Smooth muscle cell (in vitro differentiated cells): ENCODE measurements around the gene HIF3A. TPM values are rescaled to one million over a fixed set of nuclear protein-coding genes. Genes with fewer than 3 reads are reported as not detected.

Experiments used
- DNase-seq: peaks from one replicate; lab custom pipeline; 2025; ENCODE audit not compliant: unreplicated experiment; lab: John Stamatoyannopoulos, UW
- H2AFZ ChIP-seq: fragments of 200-600 bp; sonication (generic); 2 replicates; pipeline ENCODE4 v1.6.0; 2016; ENCODE audit warnings: antibody characterized with exemption, low read depth, mild to moderate bottlenecking
- H3F3A ChIP-seq: fragments of 200-600 bp; sonication (generic); 2 replicates; pipeline ENCODE4 v1.6.0; 2017; ENCODE audit warnings: antibody characterized with exemption, low read depth
- H3K27ac ChIP-seq: fragments of 200-600 bp; sonication (generic); 2 replicates; pipeline ENCODE4 v1.5.1; 2016; ENCODE audit warnings: low read depth, mild to moderate bottlenecking
- H3K27me3 ChIP-seq: fragments of 200-600 bp; sonication (generic); 2 replicates; pipeline ENCODE4 v1.6.1; 2016; ENCODE audit warnings: low read depth, mild to moderate bottlenecking
- H3K36me3 ChIP-seq: fragments of 200-600 bp; sonication (generic); 2 replicates; pipeline ENCODE4 v1.5.1; 2016; ENCODE audit warnings: low read depth
- H3K4me1 ChIP-seq: fragments of 200-600 bp; sonication (generic); 2 replicates; pipeline ENCODE4 v1.5.1; 2016; ENCODE audit warnings: low read depth
- H3K4me2 ChIP-seq: fragments of 200-600 bp; sonication (generic); 2 replicates; pipeline ENCODE4 v1.6.0; 2016; ENCODE audit warnings: mild to moderate bottlenecking
- H3K4me3 ChIP-seq: fragments of 200-600 bp; sonication (generic); 2 replicates; pipeline ENCODE4 v1.5.1; 2016; ENCODE audit warnings: mild to moderate bottlenecking
- H3K79me2 ChIP-seq: fragments of 200-600 bp; sonication (generic); 2 replicates; pipeline ENCODE4 v1.6.0; 2016; ENCODE audit warnings: low read depth, mild to moderate bottlenecking
- H3K9ac ChIP-seq: fragments of 200-600 bp; sonication (generic); 2 replicates; pipeline ENCODE4 v1.6.0; 2016; ENCODE audit warnings: low read depth
- H3K9me3 ChIP-seq: fragments of 200-600 bp; sonication (generic); replicated peaks from 2 replicates; pipeline ENCODE4 v1.5.1; 2016; ENCODE audit warnings: low read depth
- H4K20me1 ChIP-seq: fragments of 200-600 bp; sonication (generic); 2 replicates; pipeline ENCODE4 v1.6.0; 2016; ENCODE audit warnings: low read depth
- WGBS: methylation state at CpG from one replicate; pipeline ENCODE4 v1.1.7; 2016; ENCODE audit warnings: low lambda C conversion rate; 5-methylcytosine and 5-hydroxymethylcytosine counted together
- polyA plus RNA-seq: library from polyadenylated mRNA; unstranded; fragments of >200 nt; fragmentation: Nextera tagmentation; extraction: Ambion mirVana; gene quantifications from 2 replicates; pipeline ENCODE4 v1.2.1, GENCODE V29; 2016
- total RNA-seq: library from RNA; depleted of rRNA; stranded (reverse); fragments of >200 nt; gene quantifications from 2 replicates; pipeline ENCODE4 v1.2.3, GENCODE V29; 2014
- TF ChIP-seq, protein P1 (sequence below): fragments of 200-600 bp; sonication (generic); IDR thresholded peaks from 2 replicates; pipeline ENCODE4 v1.5.1; 2017; ENCODE audit warnings: borderline replicate concordance, mild to moderate bottlenecking, antibody characterized with exemption; ENCODE audit not compliant: insufficient read depth, poor library complexity, severe bottlenecking

The HIF3A gene
- total and polyA plus RNA-seq, 2 experiments from 2014 or later = 4.9 to 16.2 TPM

DNA sequence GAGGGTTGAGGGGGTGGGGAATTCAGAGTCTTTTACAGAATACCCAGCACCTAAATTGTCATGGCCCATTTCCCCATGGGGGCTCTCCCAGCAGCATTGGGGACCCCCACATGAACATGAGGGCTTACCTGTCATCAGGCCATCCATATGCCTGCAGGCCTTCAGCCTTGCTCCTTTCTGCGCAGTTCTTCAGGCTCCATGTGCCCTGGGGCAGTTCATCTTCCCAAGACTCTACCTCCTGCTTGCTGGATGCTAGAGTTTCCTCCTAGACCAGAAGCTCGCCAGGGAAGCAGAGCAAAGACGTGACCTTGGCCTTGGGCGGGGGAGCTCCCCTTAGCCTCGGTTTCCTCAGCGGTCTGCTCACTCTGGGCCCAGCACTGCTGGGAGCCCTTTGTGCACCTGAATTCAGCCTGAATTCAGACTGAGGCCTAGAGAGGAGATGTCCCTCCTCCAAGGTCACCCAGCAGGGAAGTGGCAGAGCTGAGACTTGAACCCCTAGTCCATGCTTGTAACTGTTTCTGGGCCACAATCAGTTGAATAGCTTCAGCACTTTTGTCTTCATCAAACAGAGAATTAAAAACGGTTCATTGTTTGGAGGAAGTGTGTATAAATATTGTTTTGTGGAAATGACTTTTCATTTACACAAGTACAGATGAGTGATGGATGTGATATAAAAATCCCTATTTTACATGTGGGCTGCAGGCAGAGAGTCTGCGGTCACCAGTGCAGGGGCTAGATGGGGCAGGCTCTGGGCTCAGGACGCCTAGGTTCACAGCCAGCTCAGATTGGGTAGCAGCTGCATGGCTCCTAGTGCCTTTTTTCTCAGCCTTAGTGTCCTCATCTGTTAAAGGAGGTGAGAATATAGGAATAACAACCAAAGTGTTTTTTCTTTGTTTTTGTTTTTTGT is 59.6 kb downstream of the HIF3A start:
- Histone ChIP-seq H3K9me3 (no peaks in the 10 kb centered on the region), H3K4me2 (no peak overlapping the region), H3K4me1 (no peaks in the 10 kb centered on the region), H4K20me1 (peaks cover 51% of the 10 kb centered on the region), H2AFZ (no peak overlapping the region), H3K36me3 (no peaks in the 10 kb centered on the region), H3F3A (no peaks in the 10 kb centered on the region), H3K79me2 (peaks cover 32% of the 10 kb centered on the region), H3K27me3 (no peaks in the 10 kb centered on the region), H3K27ac (no peak overlapping the region), H3K4me3 (no peak overlapping the region), H3K9ac (no peak overlapping the region)
- over 99% methylated on average over 9 of the region's 9 CpGs for WGBS
- no peak for DNase-seq
- TF ChIP-seq, protein P1, sequence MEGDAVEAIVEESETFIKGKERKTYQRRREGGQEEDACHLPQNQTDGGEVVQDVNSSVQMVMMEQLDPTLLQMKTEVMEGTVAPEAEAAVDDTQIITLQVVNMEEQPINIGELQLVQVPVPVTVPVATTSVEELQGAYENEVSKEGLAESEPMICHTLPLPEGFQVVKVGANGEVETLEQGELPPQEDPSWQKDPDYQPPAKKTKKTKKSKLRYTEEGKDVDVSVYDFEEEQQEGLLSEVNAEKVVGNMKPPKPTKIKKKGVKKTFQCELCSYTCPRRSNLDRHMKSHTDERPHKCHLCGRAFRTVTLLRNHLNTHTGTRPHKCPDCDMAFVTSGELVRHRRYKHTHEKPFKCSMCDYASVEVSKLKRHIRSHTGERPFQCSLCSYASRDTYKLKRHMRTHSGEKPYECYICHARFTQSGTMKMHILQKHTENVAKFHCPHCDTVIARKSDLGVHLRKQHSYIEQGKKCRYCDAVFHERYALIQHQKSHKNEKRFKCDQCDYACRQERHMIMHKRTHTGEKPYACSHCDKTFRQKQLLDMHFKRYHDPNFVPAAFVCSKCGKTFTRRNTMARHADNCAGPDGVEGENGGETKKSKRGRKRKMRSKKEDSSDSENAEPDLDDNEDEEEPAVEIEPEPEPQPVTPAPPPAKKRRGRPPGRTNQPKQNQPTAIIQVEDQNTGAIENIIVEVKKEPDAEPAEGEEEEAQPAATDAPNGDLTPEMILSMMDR = no peak

DNA sequence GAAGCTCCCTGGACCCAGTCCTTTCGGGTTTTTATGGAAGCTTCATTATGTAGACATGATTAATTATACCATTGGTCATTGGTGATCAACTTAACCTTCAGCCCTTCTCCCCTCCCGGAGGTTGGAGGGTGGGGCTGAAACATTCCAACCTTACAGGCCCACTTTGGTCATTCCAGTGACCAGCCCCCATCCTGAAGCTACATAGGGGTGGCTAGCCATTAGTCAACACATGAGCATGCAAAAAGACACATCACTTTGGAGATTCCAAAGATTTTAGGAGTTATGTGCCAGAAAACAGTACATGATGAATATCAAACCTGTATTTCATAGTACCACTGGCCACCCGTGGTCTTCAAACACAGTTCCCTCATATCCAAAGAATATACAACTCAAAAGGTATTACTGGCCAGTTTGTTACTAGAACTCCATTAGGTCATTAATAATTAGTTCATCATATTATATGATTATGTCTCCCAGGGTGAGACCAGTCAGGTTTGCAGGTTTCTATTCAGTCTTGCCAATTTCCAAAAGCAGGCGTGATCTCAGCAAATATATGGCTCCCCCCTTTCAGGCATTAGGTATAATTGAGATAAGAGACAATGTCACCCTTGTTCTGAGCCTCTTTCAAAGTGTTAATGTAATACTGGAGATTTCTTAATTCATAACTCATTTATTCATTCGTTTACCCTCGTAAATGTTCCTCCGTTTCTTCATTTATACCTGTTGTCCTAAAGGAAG is 61.2 kb downstream of the HIF3A start:
- Histone ChIP-seq H3F3A (no peaks in the 10 kb centered on the region), H4K20me1 (peaks cover 39% of the 10 kb centered on the region), H3K9ac (no peak overlapping the region), H3K4me2 (no peak overlapping the region), H2AFZ (no peak overlapping the region), H3K4me3 (no peak overlapping the region), H3K36me3 (no peaks in the 10 kb centered on the region), H3K27me3 (no peaks in the 10 kb centered on the region), H3K27ac (no peak overlapping the region), H3K4me1 (no peaks in the 10 kb centered on the region), H3K9me3 (no peaks in the 10 kb centered on the region), H3K79me2 (peaks cover 30% of the 10 kb centered on the region)
- DNase-seq = no peak
- 93% methylated on average over 7 of the region's 7 CpGs for WGBS
- TF ChIP-seq, protein P1 = no peak

DNA sequence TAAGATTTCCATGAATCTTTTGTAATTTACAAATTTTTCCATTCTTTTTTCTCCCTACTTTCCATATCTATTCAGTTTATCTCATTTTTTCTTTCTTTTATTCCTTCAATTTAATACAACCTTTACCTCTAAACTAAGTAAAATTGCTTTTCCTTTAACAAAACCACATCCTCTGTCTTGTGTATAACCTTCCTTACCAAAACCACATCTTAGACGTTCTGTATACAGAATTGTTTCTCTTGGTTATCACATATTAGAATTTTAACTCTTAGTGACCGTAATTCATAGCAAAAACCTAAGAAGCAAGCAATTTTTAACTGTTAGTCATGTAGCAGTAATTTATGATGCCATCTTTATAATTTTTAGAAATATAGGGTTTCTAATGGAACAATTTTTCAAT is 65.1 kb downstream of the HIF3A start:
- no peak overlapping the region for H3K9ac ChIP-seq
- H3K9me3 ChIP-seq = no peaks in the 10 kb centered on the region
- H3K79me2 ChIP-seq = peaks cover 47% of the 10 kb centered on the region
- no peak overlapping the region for H3K27ac ChIP-seq
- TF ChIP-seq, protein P1 = no peak
- peaks cover 27% of the 10 kb centered on the region for H4K20me1 ChIP-seq
- 69% methylated on average over 2 of the region's 2 CpGs for WGBS
- H3K36me3 ChIP-seq = peaks cover 4% of the 10 kb centered on the region
- DNase-seq = no peak
- no peaks in the 10 kb centered on the region for H3F3A ChIP-seq
- no peaks in the 10 kb centered on the region for H3K4me1 ChIP-seq
- no peak overlapping the region for H2AFZ ChIP-seq
- H3K27me3 ChIP-seq = no peaks in the 10 kb centered on the region
- no peak overlapping the region for H3K4me2 ChIP-seq
- no peak overlapping the region for H3K4me3 ChIP-seq
